ENCODE results near the gene NME3.
"Not testable (repeated sequence)": the region's sequence is repeated elsewhere in the genome, so short reads cannot be mapped to it uniquely, and the experiment has no call there.

NME3 gene

DNA sequence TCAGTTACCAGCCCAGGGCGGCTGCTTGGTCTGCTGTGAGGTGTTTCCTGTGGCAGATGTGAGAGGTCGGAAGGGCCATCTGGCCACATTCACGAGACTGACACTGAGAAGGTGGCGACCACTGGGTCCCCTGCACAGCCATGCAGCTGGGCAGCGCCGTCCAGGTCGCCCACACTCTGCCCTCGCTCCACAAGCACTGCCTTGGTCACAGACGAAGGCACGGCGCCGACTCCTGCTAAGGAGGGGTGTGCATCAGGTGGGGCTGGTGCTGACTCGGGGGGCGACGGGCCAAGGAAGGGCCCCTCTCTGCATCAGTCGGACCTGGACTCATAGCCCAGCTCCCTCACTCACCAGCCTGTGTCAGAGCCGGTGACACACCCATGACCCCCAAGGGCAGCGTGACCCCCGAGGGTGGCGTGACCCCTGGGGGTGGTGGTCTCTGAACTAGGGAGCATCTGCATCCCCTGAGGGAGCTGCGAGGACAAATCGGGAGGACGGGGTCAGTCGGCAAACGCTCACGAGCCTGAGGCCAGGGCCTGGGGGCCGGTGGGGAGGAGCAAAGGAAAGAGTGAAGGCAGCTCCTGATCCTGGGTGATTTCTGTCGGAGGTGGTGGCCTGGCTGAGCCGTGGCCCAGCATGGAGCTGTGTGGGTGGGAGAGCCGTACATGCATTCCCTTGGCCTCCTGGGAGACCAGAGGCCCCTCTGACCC lies 30.4 kb downstream of the NME3 start:
- no peak for DNase-seq (ENCODE audit: low read depth)
- H3K4me3 ChIP-seq (ENCODE audit: low read length), result no peak overlapping the region
- TF ChIP-seq, protein P1, sequence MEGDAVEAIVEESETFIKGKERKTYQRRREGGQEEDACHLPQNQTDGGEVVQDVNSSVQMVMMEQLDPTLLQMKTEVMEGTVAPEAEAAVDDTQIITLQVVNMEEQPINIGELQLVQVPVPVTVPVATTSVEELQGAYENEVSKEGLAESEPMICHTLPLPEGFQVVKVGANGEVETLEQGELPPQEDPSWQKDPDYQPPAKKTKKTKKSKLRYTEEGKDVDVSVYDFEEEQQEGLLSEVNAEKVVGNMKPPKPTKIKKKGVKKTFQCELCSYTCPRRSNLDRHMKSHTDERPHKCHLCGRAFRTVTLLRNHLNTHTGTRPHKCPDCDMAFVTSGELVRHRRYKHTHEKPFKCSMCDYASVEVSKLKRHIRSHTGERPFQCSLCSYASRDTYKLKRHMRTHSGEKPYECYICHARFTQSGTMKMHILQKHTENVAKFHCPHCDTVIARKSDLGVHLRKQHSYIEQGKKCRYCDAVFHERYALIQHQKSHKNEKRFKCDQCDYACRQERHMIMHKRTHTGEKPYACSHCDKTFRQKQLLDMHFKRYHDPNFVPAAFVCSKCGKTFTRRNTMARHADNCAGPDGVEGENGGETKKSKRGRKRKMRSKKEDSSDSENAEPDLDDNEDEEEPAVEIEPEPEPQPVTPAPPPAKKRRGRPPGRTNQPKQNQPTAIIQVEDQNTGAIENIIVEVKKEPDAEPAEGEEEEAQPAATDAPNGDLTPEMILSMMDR (conservative IDR thresholded peaks at IDR 0.05; ENCODE audit: low read length), result no peak

DNA sequence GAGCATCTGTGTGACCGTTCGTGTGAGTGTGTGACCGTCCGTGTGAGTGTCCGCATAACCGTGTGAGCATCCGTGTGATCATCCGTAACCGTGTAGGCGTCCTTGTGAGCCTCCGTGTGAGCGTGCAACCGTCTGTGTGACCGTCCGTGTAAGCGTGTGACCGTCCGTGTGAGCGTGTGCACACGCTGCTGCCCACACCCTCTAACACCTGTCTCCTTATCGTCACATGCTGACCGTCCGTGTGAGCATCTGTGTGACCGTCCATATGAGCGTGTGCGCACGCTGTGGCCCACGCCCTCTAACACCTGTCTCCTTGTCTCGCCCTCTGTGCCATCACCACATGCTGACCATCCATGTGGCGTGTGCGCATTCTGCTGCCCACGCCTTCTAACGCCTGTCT lies 31.1 kb downstream of the NME3 start:
- no peak overlapping the region for H3K4me3 ChIP-seq (ENCODE audit: low read length)
- DNase-seq (ENCODE audit: low read depth), result no peak
- TF ChIP-seq, protein P1 (conservative IDR thresholded peaks at IDR 0.05; ENCODE audit: low read length), result no peak

DNA sequence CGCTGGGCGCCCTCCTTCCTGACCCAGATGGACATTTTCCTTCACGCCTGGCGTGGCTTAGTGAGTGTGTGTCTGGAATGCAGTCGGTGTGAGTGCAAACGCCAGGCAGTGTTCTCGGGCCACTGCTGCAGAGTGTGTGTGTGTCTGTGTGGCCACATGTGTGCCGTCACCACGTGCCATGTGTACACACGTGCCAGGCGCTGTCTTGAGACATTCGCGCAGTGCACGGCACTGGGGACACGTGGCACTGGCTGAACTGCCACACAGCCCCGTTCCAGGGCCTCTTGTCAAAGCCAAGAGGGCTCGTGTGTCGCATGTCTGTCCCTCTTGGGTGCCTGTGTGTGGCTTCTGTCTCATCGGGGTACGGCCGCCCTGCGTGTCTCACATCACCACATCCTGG lies 36.5 kb downstream of the NME3 start:
- no peak for DNase-seq (ENCODE audit: low read depth)
- H3K4me3 ChIP-seq (ENCODE audit: low read length), result no peak overlapping the region
- TF ChIP-seq, protein P1 (conservative IDR thresholded peaks at IDR 0.05; ENCODE audit: low read length), result no peak

DNA sequence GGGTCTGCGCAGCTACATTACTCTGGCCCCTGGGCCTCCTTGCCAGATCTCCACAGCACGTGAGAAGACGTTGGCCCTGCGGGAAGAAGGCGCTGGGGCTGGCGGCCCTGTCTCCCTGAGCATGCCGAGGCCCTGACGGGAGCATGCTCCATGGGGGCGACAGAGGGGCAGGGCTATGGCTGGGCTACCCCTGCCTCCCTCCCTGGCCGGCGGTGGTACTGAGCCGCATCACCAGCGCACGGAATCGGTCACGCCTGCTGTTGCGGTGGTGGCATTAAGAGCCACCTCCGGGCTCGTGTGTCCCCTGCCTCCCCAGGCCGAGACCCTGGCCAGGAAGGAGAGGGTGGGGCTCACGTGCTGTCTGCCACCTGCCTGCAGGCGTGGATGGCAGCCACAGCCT lies 37.2 kb downstream of the NME3 start:
- H3K4me3 ChIP-seq (ENCODE audit: low read length), result no peak overlapping the region
- TF ChIP-seq, protein P1 (conservative IDR thresholded peaks at IDR 0.05; ENCODE audit: low read length), result no peak
- no peak for DNase-seq (ENCODE audit: low read depth)

DNA sequence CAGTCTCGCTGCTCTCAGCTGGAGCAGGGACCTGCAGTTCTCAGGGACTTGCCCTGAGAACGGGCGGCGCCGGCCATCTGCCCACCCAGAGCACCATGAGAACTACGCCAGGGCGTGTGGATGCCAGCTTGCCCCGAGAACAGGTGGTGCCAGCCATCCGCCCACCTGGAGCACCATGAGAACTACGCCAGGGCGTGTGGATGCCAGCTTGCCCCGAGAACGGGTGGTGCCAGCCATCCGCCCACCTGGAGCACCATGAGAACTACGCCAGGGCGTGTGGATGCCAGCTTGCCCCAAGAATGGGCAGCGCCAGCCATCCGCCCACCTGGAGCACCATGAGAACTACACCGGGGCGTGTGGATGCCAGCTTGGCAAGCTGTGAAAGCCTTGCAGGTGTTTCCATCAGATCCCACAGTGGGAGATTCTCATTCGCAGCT lies 38.8 kb downstream of the NME3 start:
- H3K4me3 ChIP-seq (ENCODE audit: low read length); DNase-seq (ENCODE audit: low read depth): not testable (repeated sequence)

DNA sequence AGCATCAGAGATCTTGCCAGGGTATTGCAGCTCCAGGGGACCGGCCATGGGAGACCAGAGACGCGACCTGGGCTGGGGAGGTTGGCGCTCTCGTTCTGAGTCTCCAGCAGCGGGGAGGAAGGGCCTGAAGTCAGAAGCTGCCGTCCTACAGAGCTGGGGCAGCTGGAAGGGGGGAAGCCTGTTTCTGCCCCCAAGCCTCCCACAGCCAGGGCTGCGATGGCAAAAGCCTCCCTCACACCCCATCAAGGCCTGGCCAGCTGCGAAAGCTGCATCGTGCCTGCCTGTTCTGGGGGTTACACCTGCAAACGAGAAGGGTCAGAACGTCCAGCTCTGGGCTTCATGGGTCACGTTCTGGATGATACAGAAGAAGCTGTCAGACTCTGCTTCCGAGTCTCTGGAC lies 39.3 kb downstream of the NME3 start:
- TF ChIP-seq, protein P1 (conservative IDR thresholded peaks at IDR 0.05; ENCODE audit: low read length), result no peak
- no peak overlapping the region for H3K4me3 ChIP-seq (ENCODE audit: low read length)
- DNase-seq (ENCODE audit: low read depth), result no peak

DNA sequence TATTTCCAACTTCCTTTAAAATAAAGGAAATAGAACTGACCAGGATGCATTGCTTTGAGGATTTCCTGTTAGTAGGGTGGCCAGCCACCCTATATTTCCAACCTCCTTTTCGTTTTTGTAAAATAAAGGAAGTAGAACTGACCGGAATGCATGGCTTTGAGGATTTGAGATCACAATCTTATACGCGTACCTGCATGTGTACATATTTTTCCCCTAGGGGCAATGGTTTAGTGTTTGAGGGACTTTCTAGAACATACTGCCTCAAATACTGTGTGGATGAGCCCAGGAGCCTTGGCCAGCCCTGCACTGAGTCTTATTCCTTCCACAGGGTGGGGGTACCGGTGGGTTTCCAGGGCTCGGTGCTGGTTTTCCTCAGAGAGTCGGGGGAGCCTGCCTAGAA lies 39.7 kb downstream of the NME3 start:
- TF ChIP-seq, protein P1 (conservative IDR thresholded peaks at IDR 0.05; ENCODE audit: low read length), result no peak
- DNase-seq (ENCODE audit: low read depth), result no peak
- no peak overlapping the region for H3K4me3 ChIP-seq (ENCODE audit: low read length)
